Measurements from ENCODE around the gene ZSWIM4.

ZSWIM4 gene

DNA sequence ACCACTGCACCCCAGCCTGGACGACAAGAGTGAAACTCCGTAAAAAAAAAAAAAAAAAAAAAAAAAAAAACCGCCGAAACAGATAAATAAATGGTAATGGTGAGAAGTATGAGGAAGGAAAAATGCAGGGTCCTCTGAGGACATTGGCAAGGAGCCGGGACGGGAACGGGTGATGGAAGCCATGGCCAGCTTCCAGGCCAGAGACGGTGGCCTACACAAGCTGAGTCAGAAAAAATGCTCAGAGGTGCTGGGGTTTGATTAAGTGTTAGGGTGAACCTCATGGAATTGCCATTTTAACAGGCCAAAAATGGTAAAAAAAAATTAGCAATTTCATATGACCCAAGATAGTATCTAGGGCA, 866 bp upstream of the ZSWIM4 start:
- H4K91ac ChIP-seq (ENCODE audit: low read depth, low read length), result peak overlapping the region; percentile 92
- H3K9me3 ChIP-seq (ENCODE audit: insufficient read depth, low read depth, low read length), result no peaks in the 10 kb centered on the region
- peak overlapping the region; percentile 50 for H2BK5ac ChIP-seq (ENCODE audit: low read depth, low read length, poor library complexity)
- no peak overlapping the region for H3K9ac ChIP-seq (ENCODE audit: low read length)
- H3K4ac ChIP-seq (ENCODE audit: low read depth, low read length), result no peak overlapping the region
- H3K18ac ChIP-seq (ENCODE audit: low read length), result no peak overlapping the region
- no peak overlapping the region for H2AFZ ChIP-seq (ENCODE audit: insufficient read depth, low read length, poor library complexity)
- H3K36me3 ChIP-seq (ENCODE audit: control insufficient read depth in 1 of 2, insufficient read depth in 2 of 2, low read length in 2 of 2), result peaks cover 0 to under 1% of the 10 kb centered on the region in 2 experiments
- no CpG with 5 or more reads among the region's 8 CpGs for WGBS (ENCODE audit: extremely low coverage, insufficient coverage, insufficient read length)
- H3K23ac ChIP-seq (ENCODE audit: low read length), result no peak overlapping the region
- peak overlapping the region; percentile 59 for H2BK12ac ChIP-seq (ENCODE audit: low read length)
- no peak overlapping the region for H3K27ac ChIP-seq (ENCODE audit: low read depth, low read length)
- H3K27me3 ChIP-seq (ENCODE audit: insufficient read depth, low read length), result no peaks in the 10 kb centered on the region
- H3K4me2 ChIP-seq (ENCODE audit: low read length), result peak overlapping the region; percentile 59
- H3K14ac ChIP-seq (ENCODE audit: low read length), result peak overlapping the region; percentile 82
- peaks cover 10% of the 10 kb centered on the region for H3K79me2 ChIP-seq (ENCODE audit: control insufficient read depth, insufficient read depth, low read length, poor library complexity)
- H3K4me1 ChIP-seq (ENCODE audit: control insufficient read depth in 1 of 2, insufficient read depth in 2 of 2, low read length in 2 of 2), result peaks cover 8 to 10% of the 10 kb centered on the region in 2 experiments
- H4K8ac ChIP-seq (ENCODE audit: low read depth, low read length), result peak overlapping the region; percentile 93
- no peak overlapping the region for H2AK5ac ChIP-seq (ENCODE audit: low read length)
- peaks cover 13% of the 10 kb centered on the region for H3K79me1 ChIP-seq (ENCODE audit: low read length)
- DNase-seq, result peak; percentile 35 to 67
- no peak overlapping the region for H3K4me3 ChIP-seq (ENCODE audit: low read depth, low read length)
- H2BK120ac ChIP-seq (ENCODE audit: insufficient read depth, low read length, poor library complexity), result peak overlapping the region; percentile 35
- H4K12ac ChIP-seq (ENCODE audit: low read depth, low read length), result peak overlapping the region; percentile 79

DNA sequence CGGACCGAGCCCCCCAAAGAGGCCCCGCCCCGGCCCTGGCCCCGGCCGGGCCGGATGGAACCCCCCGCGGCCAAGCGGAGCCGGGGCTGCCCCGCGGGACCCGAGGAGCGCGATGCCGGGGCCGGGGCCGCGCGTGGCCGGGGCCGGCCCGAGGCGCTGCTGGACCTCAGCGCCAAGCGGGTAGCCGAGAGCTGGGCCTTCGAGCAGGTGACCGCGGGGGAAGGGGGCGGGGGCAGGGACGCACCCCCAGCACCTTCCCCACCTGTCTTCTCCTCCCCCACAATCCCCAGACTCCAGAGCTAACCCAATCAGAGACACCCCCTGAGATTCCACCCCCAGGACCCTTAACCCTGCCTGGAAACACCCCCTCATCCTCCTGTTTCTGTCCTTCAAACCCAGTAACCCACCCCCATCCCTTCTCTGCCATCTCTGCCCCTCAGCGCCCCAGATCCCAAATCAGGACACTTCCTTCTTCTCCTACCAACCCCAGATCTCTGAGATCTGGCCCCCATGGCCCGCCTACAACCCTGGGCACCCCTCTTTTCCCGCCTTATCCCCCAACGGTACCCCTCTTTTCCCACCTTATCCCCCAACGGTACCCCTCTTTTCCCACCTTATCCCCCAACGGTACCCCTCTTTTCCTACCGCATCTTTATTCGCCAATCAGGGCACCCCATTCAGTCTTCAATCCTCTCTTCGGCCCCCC, 505 bp downstream of the ZSWIM4 start:
- peak overlapping the region; percentile 79 for H4K8ac ChIP-seq (ENCODE audit: low read depth, low read length)
- H2AK5ac ChIP-seq (ENCODE audit: low read length), result no peak overlapping the region
- DNase-seq, result peak in 1 of 2 donors; percentile 42
- H2AFZ ChIP-seq (ENCODE audit: insufficient read depth, low read length, poor library complexity), result peak overlapping the region; percentile 51
- H2BK5ac ChIP-seq (ENCODE audit: low read depth, low read length, poor library complexity), result peak overlapping the region; percentile 76
- peaks cover 13% of the 10 kb centered on the region for H3K79me1 ChIP-seq (ENCODE audit: low read length)
- peak overlapping the region; percentile 66 for H3K18ac ChIP-seq (ENCODE audit: low read length)
- H2BK12ac ChIP-seq (ENCODE audit: low read length), result no peak overlapping the region
- peak overlapping the region; percentile 83 for H3K9ac ChIP-seq (ENCODE audit: low read length)
- H3K14ac ChIP-seq (ENCODE audit: low read length), result peak overlapping the region; percentile 83
- peaks cover 8 to 10% of the 10 kb centered on the region in 2 experiments for H3K4me1 ChIP-seq (ENCODE audit: control insufficient read depth in 1 of 2, insufficient read depth in 2 of 2, low read length in 2 of 2)
- peak overlapping the region; percentile 87 for H4K91ac ChIP-seq (ENCODE audit: low read depth, low read length)
- H3K4me2 ChIP-seq (ENCODE audit: low read length), result peak overlapping the region; percentile 99
- no CpG with 5 or more reads among the region's 42 CpGs for WGBS (ENCODE audit: extremely low coverage, insufficient coverage, insufficient read length)
- peak overlapping the region; percentile 25 for H2BK120ac ChIP-seq (ENCODE audit: insufficient read depth, low read length, poor library complexity)
- peaks cover 0 to 5% of the 10 kb centered on the region in 2 experiments for H3K36me3 ChIP-seq (ENCODE audit: control insufficient read depth in 1 of 2, insufficient read depth in 2 of 2, low read length in 2 of 2)
- no peak overlapping the region for H3K23ac ChIP-seq (ENCODE audit: low read length)
- H4K12ac ChIP-seq (ENCODE audit: low read depth, low read length), result peak overlapping the region; percentile 61
- H3K27ac ChIP-seq (ENCODE audit: low read depth, low read length), result no peak overlapping the region
- peak overlapping the region; percentile 89 for H3K4me3 ChIP-seq (ENCODE audit: low read depth, low read length)
- H3K79me2 ChIP-seq (ENCODE audit: control insufficient read depth, insufficient read depth, low read length, poor library complexity), result peaks cover 10% of the 10 kb centered on the region
- H3K9me3 ChIP-seq (ENCODE audit: insufficient read depth, low read depth, low read length), result no peaks in the 10 kb centered on the region
- H3K4ac ChIP-seq (ENCODE audit: low read depth, low read length), result peak overlapping the region; percentile 78
- no peaks in the 10 kb centered on the region for H3K27me3 ChIP-seq (ENCODE audit: insufficient read depth, low read length)

DNA sequence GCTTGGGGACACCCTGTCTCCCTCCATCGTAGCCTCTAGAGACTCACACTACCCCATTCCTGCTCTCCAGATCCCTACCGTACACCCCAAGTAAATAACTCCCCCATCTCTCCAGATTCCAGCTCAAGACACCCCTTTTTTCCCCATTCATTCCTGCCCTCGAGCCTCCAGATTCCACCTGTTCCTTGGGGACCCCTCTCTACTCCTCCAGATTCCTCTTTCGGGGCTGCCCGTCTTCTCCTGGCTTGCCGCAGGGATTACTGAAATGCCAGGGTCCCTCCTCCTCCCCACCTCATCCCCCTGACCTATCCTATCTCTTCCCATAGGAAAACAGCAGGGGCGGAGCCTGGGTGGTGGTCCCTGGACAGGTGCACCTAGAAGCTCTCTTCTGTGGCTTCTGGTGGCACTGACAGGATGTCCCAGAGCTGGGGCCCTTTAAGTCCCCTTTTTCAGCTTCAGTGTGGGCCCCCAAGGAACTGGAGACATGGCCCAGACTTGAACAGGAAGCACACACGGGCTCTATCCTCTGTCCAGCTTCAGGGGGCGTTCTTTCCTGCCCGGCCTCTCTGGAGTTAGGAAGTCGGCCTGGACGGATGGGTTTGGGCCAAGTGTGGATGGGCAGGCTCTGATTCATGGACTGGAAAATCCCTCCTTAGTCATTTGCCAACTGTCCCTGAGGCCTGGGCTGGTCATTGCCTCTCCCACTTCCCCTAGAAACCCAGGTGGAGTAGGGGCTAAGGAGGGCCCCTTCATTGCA, 1.2 kb downstream of the ZSWIM4 start:
- no CpG with 5 or more reads among the region's 12 CpGs for WGBS (ENCODE audit: extremely low coverage, insufficient coverage, insufficient read length)
- peaks cover 0 to 7% of the 10 kb centered on the region in 2 experiments for H3K36me3 ChIP-seq (ENCODE audit: control insufficient read depth in 1 of 2, insufficient read depth in 2 of 2, low read length in 2 of 2)

DNA sequence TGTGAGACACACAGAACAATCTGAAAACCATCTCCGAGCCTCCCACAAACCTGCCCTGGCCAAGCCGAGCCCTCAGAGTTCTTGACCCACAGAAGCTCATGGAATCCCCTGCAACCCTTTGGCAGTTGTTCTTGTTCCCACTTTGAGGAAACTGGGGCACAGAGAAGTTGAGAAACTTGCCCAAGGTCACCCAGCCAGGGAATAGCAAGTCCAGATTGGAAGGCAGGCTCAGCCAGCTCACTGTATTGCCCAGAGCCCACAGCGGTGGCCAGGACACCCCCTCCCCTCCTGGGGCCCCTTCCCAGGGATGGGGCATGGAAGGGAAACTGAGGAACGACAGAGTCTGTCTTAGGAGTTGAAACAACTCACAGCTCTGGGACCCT, 1.8 kb downstream of the ZSWIM4 start:
- Histone ChIP-seq H3K4me3 (ENCODE audit: low read depth, low read length) (no peak overlapping the region), H2BK120ac (ENCODE audit: insufficient read depth, low read length, poor library complexity) (no peak overlapping the region), H3K4ac (ENCODE audit: low read depth, low read length) (no peak overlapping the region), H2AK5ac (ENCODE audit: low read length) (no peak overlapping the region), H3K36me3 (ENCODE audit: control insufficient read depth in 1 of 2, insufficient read depth in 2 of 2, low read length in 2 of 2) (peaks cover 0 to 7% of the 10 kb centered on the region in 2 experiments), H2BK5ac (ENCODE audit: low read depth, low read length, poor library complexity) (no peak overlapping the region), H3K27ac (ENCODE audit: low read depth, low read length) (no peak overlapping the region), H3K9me3 (ENCODE audit: insufficient read depth, low read depth, low read length) (no peaks in the 10 kb centered on the region), H4K12ac (ENCODE audit: low read depth, low read length) (no peak overlapping the region), H3K27me3 (ENCODE audit: insufficient read depth, low read length) (no peaks in the 10 kb centered on the region), H3K9ac (ENCODE audit: low read length) (no peak overlapping the region), H3K23ac (ENCODE audit: low read length) (no peak overlapping the region), H3K4me1 (ENCODE audit: control insufficient read depth in 1 of 2, insufficient read depth in 2 of 2, low read length in 2 of 2) (peaks cover 8 to 10% of the 10 kb centered on the region in 2 experiments), H3K18ac (ENCODE audit: low read length) (peak overlapping the region; percentile 29), H3K14ac (ENCODE audit: low read length) (no peak overlapping the region), H2AFZ (ENCODE audit: insufficient read depth, low read length, poor library complexity) (no peak overlapping the region), H3K4me2 (ENCODE audit: low read length) (peak overlapping the region; percentile 99), H4K91ac (ENCODE audit: low read depth, low read length) (no peak overlapping the region), H4K8ac (ENCODE audit: low read depth, low read length) (no peak overlapping the region), H2BK12ac (ENCODE audit: low read length) (no peak overlapping the region), H3K79me1 (ENCODE audit: low read length) (peaks cover 13% of the 10 kb centered on the region), H3K79me2 (ENCODE audit: control insufficient read depth, insufficient read depth, low read length, poor library complexity) (peaks cover 10% of the 10 kb centered on the region)
- no CpG with 5 or more reads among the region's 4 CpGs for WGBS (ENCODE audit: extremely low coverage, insufficient coverage, insufficient read length)
- DNase-seq, result no peak

More for the DNA sequence above, 1.2 kb downstream of the ZSWIM4 start:
- no peak overlapping the region for H2BK5ac ChIP-seq (ENCODE audit: low read depth, low read length, poor library complexity)
- peaks cover 10% of the 10 kb centered on the region for H3K79me2 ChIP-seq (ENCODE audit: control insufficient read depth, insufficient read depth, low read length, poor library complexity)
- H2BK120ac ChIP-seq (ENCODE audit: insufficient read depth, low read length, poor library complexity), result no peak overlapping the region
- H3K79me1 ChIP-seq (ENCODE audit: low read length), result peaks cover 13% of the 10 kb centered on the region
- no peaks in the 10 kb centered on the region for H3K9me3 ChIP-seq (ENCODE audit: insufficient read depth, low read depth, low read length)
- no peak overlapping the region for H3K27ac ChIP-seq (ENCODE audit: low read depth, low read length)
- DNase-seq, result peak; percentile 83 to 88
- no peak overlapping the region for H4K8ac ChIP-seq (ENCODE audit: low read depth, low read length)
- no peak overlapping the region for H2AFZ ChIP-seq (ENCODE audit: insufficient read depth, low read length, poor library complexity)
- H3K9ac ChIP-seq (ENCODE audit: low read length), result peak overlapping the region; percentile 19
- peak overlapping the region; percentile 99 for H3K4me2 ChIP-seq (ENCODE audit: low read length)
- H3K4me3 ChIP-seq (ENCODE audit: low read depth, low read length), result no peak overlapping the region
- peaks cover 8 to 10% of the 10 kb centered on the region in 2 experiments for H3K4me1 ChIP-seq (ENCODE audit: control insufficient read depth in 1 of 2, insufficient read depth in 2 of 2, low read length in 2 of 2)
- H3K4ac ChIP-seq (ENCODE audit: low read depth, low read length), result peak overlapping the region; percentile 78
- no peaks in the 10 kb centered on the region for H3K27me3 ChIP-seq (ENCODE audit: insufficient read depth, low read length)
- H2AK5ac ChIP-seq (ENCODE audit: low read length), result no peak overlapping the region
- H3K23ac ChIP-seq (ENCODE audit: low read length), result no peak overlapping the region
- peak overlapping the region; percentile 25 for H3K18ac ChIP-seq (ENCODE audit: low read length)
- no peak overlapping the region for H2BK12ac ChIP-seq (ENCODE audit: low read length)
- H4K91ac ChIP-seq (ENCODE audit: low read depth, low read length), result peak overlapping the region; percentile 87
- H3K14ac ChIP-seq (ENCODE audit: low read length), result peak overlapping the region; percentile 83
- H4K12ac ChIP-seq (ENCODE audit: low read depth, low read length), result no peak overlapping the region

Measured in trophoblast cell (in vitro differentiated cells and primary cell).